ENCODE data around the gene VPS13D. TPM values are rescaled to one million over a fixed set of nuclear protein-coding genes. Genes with fewer than 3 reads are reported as not detected.

Gene VPS13D
- total RNA-seq, 1 donor from 2014 or later: 68.2 TPM

DNA sequence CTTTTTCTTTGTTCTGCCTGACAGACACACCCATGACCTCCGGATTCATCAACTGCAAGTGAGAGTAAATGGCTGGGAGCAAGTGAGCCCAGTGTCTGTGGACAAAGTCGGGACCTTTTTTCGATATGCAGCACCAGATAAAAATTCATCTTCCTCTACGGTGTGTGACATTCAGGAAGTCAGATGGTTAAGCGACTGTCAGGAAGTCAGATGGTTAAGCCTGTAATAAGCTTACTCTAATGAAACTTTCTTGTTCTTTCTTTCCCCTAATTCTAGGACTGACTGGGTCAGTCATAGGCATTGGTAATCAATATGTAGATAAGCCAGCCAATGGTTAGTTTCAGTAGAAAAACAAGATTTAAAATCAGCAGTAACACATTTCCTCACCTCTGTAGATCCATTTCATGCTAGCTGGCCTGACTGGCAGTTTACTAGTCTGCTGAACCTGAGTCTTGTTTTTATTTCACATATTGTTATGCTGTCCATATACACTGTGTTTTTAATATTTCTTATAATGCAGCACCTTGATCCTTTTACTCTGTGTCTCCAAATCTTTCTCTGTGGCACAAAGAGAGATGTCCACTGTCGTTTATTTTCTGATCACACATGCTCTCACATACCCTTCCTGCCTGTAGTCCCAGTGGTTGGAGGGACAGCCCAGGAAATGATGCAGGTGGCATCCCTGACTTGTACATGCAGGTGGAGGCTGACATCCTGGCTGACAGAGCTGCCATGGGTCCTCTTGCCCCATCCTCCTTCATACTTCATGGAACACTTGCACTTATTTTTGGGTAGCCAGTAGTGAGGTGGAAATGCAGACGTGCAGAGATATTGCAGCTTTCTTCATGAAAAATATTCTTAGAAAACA, 115.8 kb downstream of the VPS13D start:
- no peak for DNase-seq (ENCODE audit: low spot score)
- intact Hi-C loops (cut with DNase I): loop anchor here (10.0 kb wide), 1 partner anchor 59 kb away; no protein-coding TSS in a partner anchor

DNA sequence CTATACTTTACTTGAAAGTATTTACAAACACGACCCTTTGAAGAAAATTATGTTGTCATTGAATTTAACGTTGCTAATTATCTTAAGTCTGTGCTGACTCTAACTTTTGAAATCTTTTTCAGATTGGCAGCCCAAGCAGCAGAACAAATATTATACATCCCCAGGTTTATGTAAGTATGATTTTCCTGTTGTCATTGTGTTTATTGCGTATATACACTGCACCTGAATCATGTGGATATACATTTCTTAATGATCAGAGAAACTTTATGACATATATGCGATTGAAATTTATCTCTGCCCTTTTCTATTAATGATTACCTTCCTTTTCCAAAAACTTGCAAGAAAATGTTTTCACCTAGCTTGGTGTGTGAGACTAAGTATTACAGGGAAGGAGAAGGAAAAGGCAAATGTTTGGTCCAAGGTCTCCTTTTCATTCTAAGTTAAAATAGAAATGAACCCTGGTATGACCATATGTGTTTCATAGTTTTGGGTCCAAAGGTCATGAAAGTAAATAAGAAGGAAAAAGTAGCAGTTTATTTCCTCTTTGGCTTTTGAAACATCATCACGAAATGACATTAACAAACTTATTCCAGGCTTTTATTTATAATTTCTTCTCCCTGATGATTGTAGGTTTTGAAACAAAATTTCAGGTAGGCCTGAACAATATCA, 116.8 kb downstream of the VPS13D start:
- DNase-seq (ENCODE audit: low spot score): no peak
- intact Hi-C loops (cut with DNase I): loop anchor here (10.0 kb wide), 1 partner anchor 58 kb away; no protein-coding TSS in a partner anchor

DNA sequence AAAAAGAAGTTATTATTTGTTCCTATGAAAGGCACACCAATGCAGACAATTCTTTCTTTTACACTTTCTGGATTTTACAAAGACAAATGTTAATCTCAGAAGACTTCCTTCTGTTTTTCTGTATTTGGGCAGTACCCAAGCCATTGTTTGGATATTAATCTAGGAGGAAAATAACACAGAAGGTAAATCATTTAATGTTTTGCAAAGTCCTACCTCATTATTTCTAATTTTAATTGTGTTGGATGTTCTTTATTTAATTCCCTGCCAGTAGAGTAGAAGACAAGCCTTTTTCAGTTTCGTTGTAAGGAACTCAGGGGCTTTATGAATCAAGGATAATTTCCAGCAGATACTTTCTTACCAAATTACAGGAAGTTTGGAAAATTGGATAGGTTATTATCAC, 118.3 kb downstream of the VPS13D start:
- intact Hi-C loops (cut with DNase I): loop anchor here (10.0 kb wide), 1 partner anchor 57 kb away; no protein-coding TSS in a partner anchor
- DNase-seq (ENCODE audit: low spot score): no peak

DNA sequence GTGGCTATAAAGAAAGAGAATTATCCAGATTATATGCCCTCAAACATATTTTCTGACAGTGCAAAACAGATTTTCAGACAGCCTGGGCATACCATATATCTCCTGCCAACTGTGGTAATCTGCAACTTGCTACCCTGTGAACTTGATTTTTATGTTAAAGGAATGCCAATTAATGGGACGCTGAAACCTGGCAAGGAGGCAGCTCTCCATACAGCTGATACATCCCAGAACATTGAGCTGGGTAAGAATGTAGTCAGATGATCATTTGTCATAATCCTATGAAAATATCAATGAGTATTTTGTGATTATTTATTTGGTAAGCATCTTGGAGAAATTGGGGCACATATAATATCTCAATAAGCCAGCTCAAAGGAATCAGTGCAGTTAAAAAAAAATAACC, 124.2 kb downstream of the VPS13D start:
- intact Hi-C loops (cut with DNase I): no loop called here
- DNase-seq (ENCODE audit: low spot score): no peak

DNA sequence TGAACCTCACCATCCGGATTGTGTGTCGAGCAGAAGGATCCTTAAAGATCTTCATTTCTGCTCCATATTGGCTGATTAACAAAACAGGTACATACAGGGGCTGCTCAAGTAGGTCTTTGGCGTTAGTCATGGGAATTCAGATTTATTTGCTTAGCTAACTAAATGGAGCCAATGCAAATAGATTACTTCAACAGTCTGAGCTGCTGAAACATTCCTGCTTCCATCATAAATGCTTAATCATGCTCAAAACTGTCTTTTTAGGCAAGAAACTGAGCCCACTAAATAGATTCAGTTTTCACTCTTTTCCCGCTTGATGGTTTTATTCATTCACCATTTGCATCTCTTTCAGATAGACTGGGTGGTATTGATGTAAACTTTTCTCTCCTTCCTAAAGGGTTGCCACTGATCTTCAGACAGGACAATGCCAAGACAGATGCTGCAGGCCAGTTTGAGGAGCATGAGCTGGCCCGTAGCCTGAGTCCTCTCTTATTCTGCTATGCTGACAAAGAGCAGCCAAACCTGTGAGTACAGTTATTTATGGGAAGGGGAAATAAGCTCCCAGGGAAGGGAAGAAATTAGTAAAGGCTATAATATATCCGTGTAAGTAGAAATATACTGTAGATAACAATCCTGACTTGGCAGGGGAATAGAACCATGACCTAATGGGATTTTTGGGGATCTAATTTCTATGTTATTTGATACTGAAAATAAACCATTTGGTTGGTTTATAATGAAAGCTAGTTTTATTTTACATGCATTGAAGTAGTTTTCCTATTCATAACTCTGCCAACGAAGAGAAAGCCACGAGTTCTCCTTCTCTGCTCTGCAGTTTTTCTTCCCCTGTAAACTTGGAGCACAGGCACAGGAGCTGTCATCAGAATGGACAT, 126.4 kb downstream of the VPS13D start:
- intact Hi-C loops (cut with DNase I): no loop called here

DNA sequence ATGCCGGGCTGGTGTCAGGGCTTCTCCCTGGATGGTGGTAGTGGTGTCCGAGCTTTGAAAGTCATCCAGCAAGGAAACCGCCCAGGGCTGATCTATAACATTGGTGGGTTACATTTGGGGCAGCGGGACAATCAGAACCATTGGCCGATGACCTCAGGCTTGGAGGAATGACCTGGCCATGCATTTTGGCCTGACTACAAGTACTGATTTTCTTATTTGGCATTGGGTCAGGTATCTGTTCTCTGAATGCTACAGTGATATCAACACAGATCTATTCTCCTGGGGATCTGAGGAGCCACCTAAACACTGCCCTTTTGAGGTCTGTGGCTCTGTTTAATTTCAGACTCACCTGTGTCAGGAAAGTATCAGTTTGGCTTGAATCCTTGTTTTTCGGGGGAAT, 128.7 kb downstream of the VPS13D start:
- intact Hi-C loops (cut with DNase I): no loop called here
- DNase-seq (ENCODE audit: low spot score): no peak

More for the DNA sequence above, 126.4 kb downstream of the VPS13D start:
- DNase-seq (ENCODE audit: low spot score): no peak

DNA sequence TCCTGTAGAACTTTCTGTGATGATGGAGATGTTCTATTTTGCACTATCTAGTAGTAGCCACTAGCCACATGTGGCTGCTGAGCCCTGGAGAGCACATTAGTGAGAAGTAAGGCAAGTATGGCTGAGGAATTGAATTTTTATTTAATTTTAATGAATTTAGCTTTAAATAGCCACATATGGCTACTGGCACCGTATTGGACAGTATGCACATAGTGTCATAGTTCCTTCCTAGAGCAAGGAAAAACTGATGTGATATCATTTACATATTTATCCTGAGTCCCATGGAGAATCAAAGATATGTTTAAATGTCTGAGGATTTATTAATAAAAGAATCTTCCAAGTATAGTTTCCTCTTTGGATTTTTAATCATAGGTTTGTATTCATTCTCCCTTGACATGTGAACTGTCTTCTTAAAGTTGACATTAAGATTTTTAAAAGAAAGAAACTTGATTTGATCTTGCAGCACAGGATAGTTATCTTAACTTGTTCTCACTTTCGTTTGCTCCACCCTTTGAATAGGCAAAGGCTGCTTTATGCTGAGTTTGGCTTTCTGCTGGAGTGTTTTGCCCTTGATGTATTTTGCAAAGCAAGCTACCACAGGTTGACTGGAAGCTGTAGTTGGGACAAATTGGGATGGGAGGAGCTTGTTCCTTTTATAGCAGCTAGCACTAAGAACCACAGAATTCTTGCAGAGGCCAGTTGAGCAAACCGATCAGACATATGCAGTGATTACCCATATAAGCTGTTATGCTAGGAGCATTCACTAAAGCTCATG, 129.7 kb downstream of the VPS13D start:
- DNase-seq (ENCODE audit: low spot score): no peak
- intact Hi-C loops (cut with DNase I): no loop called here

DNA sequence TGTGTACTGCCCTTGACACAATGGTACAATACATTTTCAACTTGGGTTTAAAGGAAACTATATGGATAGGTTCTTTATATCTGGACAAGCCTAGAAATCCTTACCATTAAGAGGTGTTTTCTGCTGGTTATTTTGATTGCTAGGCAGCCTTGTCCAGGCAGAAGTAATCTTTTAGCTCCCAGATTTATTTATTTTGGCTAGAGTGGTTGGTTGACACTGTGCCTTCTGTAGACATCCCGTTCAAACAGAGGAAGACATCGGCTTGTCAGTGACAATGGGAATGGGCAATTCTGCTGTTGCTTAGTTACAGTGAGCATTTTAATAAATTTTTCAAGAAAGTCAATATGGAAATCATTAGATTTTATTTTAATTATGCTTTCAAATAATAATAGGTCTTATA, 138.8 kb downstream of the VPS13D start:
- intact Hi-C loops (cut with DNase I): no loop called here
- no peak for DNase-seq (ENCODE audit: low spot score)

DNA sequence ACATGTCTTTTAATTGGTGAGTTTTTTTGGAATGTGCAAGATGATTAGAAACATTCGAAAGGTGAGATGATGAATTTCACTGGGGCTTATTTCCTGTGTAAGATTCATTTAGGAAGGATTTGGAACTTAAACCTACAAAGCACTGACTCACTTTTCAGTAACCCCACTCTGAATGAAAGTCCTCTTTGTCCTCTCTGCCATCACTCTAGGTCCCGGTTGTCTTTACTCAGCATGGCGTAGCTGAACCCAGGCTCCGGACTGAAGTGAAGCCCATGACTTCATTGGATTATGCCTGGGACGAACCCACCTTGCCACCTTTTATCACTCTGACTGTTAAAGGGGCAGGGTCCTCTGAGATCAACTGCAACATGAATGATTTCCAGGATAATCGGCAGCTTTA, 139.4 kb downstream of the VPS13D start:
- intact Hi-C loops (cut with DNase I): no loop called here

DNA sequence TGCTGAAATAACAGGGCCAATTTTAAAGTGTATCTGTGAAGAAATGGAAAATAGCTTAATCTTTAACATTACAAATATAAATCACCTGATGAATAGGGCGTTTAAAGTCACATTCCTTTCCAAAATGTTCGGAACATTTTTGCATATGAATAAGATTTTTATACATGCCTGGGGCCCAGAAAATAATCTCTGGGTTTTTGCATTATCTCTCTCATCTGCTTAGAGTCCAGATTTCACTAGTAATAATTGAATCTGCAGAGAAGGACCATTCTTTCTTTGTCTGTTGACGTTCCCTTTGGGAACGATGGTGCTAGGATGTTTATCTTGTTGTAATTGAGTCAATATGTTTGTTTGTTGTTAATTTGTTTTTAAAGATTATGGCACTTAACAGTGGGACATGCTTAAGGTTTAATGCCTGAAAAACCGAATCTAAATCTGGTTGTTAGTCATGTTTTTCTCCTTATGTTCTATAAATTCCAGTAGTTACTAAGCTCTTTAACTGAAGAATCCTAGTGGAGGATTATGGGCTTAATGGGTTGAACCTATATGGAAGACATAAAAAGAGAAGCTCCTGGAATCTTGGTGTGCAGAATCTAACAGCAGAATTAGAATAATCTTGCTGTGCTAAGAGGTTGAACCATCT, 140.6 kb downstream of the VPS13D start:
- no peak for DNase-seq (ENCODE audit: low spot score)
- intact Hi-C loops (cut with DNase I): no loop called here

More for the DNA sequence above, 139.4 kb downstream of the VPS13D start:
- no peak for DNase-seq (ENCODE audit: low spot score)

DNA sequence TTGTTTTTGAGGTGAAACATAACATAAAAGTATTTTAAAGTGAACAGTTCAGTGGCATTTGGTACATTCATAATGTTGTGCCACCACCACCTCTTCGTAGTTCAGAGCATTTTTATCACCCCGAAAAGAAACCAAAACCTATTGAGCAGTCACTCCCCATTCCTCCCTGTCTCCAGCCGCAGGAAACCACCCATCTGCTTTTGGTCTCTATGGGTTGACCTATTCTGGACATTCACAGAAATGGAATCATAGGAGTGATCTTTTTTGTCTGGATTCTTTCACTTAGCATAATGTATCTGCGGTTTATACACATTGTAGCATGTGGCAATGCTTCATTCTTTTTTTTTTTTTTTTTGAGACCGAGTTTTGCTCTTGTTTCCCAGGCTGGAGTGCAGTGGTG, 141.2 kb downstream of the VPS13D start:
- no peak for DNase-seq (ENCODE audit: low spot score)
- intact Hi-C loops (cut with DNase I): no loop called here

DNA sequence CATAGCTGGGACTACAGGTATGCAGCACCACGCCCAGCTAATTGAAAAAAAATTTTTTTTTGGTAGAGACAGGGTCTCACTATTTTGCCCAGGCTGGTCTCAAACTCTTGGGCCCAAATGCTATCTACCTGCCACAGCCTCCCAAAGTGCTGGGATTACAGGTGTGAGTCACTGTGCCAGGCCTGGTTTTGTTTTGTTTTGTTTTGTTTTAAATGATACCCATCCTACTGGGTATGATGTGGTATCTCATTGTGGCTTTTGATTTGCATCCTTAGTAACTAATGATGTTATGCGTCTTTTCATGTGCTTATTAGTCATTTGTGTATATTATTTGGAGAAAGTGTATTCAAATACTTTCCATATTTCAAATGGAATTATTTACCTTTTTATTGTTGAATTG, 142.3 kb downstream of the VPS13D start:
- no peak for DNase-seq (ENCODE audit: low spot score)
- intact Hi-C loops (cut with DNase I): no loop called here

DNA sequence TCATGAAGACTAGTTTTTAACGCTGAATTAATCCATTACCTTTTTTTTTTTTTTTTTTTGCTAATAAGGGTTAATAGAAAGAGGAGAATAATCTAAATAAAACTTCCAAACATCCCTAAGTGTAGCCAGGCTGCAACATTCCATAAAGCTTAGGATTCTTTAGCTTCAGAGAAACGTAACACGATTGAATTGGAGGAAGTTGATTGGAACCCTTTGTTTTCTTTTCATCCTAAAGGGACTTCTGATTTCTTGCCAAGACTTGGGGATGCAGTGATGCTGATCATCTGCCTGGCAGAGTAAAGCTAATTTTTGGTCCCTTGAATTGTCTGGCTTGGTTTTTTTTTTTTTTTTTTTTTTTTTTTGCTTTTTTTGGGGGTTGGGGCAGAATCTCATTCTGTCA, 142.9 kb downstream of the VPS13D start:
- DNase-seq (ENCODE audit: low spot score): no peak
- intact Hi-C loops (cut with DNase I): no loop called here

DNA sequence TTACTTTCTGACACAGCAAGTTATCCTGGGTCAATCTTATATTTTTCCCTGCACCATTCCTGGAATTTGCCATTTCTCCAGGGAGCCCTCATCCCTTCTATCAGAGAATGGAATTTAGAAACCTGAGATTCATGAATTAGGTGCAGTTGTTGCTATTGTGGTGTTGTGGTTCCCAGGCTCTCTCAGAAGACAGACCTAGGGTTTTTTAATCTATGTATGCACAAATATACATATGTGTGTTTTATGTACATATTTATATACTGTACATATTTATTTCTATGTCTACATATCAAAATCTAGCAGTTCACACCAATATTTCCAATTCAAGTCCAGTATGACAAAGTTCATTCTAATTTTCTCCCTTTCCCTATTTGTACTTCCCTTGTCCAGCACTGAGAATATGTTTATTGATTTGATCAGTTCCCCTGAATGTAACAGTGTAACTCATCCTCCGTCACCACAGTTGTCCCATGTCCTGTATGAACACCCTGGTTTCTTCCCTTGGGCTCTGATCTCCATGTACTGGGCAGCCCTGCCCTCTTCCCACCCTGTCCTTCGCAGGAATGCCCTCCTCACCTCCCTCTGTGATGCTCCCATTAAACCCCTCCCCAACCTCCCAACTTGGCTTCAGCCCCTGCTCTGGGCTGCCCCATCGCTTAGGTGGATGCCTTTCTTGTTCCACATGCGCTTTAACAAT, 145.5 kb downstream of the VPS13D start:
- no peak for DNase-seq (ENCODE audit: low spot score)
- intact Hi-C loops (cut with DNase I): no loop called here

DNA sequence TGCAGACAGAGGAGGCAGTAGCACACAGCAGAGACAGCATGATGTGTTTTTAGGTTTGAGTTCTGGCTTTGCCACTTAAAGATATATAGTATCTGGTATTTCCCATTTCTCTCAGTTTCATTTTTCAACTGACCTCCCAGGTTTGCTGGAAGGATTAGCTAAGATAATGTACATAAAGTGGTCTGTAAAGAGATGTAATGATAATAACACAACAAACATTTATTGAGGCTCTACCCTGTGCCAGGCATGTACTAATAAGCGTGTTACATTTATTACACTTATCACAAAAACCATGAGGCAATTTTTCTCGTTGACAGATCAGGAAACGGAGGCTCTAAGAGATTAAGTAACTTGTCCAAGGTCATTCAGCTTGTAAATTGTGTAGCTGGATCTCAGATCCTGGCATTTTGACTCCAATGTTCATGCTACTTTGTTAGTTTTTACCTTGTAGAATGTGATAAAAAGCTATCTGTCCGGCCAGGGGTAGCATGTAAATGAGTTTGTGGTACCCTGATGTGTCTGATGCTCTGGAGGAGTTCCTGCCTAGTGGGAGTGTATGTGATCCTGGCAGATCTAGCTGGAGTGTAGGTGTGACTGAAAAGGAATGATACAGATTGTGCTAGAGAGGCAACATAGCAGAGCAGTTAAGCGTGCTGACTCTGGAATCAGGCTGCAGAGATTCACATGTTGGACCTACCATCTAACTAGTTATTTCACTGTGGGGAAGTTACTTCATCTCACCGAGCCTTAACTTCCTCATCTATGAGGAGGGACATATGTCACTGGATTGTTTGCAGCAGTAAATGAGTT, 146.6 kb downstream of the VPS13D start:
- intact Hi-C loops (cut with DNase I): no loop called here
- DNase-seq (ENCODE audit: low spot score): no peak

DNA sequence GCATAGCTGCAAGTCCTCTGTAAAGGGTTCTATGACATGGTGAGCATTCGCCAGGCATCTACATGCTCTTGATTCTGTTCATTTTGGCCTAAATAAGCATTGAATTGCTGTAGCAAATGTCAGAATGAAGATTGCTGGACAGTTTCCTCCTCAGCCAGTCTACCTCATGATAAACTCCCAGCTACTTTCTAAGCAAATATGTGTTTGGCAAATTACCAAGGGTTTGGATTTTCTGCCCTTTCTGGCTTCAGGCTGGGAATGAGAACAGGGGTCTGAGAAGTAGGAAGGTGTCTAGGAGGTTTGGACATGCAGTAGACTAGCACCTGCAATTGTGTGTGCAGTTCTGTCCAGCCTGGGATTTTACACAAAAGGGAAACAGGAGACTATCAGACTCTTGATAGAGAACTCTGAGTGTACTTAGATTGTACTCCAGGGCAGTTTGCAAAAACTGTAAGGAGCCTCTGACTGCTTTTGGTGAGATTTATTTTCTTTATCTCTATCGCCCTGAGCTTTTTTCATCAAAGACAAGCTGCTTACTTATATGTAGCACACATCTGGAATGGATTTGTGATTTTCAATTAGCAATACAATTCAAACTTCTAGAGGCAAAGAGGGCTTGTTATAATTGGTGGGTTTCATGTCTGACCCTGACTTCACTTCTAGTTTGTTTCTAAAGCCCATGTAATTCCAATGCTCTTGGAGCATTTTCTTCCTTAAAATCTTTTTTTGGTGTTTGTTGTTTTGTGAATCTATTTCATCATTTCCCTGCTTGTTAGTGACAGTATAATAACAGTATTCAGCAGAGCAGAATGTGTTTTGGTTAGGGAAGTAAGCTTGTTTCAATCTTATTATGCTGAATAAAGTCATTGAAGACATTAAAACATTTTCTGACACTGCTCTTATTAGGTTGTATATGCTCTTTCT, 150.8 kb downstream of the VPS13D start:
- no peak for DNase-seq (ENCODE audit: low spot score)
- intact Hi-C loops (cut with DNase I): no loop called here
